GM12891 (cell line): ENCODE results near the gene NUDT17.

Experiments
- POLR2A ChIP-seq: IDR thresholded peaks from 2 replicates; pipeline ENCODE4 v1.6.1; 2011; ENCODE audit warnings: low read depth, low read length, control low read depth
- SPI1 ChIP-seq: IDR thresholded peaks from 2 replicates; pipeline ENCODE4 v1.6.1; 2011; ENCODE audit warnings: low read depth, low read length, control low read depth
- TAF1 ChIP-seq: IDR thresholded peaks from 2 replicates; pipeline ENCODE4 v1.6.1; 2011; ENCODE audit warnings: low read depth, low read length, control low read depth

DNA sequence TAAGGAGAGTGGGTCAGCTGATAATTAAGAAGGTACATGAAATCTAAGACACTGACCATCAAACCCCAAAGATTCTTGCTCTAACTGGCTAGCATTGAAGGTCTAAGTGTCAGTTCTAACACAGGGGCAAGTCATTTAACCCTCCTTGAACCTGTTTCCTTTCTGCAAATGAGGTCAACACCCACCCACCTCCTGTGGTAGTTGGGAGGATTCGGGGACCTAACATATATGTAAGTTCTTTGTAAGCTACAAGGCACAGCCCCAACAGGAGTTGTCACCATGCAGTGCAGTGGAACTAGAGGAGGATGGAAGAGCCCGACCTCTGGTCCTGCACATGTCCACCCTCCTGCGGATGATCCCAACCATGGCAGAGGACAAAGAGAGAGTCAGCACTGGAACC, 2.4 kb downstream of the NUDT17 start:
- no peak for TF ChIP-seq TAF1
- no peak for TF ChIP-seq POLR2A
- no peak for TF ChIP-seq SPI1
